ENCODE results near the gene SLC35F3. TPM values are rescaled to one million over a fixed set of nuclear protein-coding genes. Genes with fewer than 3 reads are reported as not detected.
"Not testable (repeated sequence)": the region's sequence is repeated elsewhere in the genome, so short reads cannot be mapped to it uniquely, and the experiment has no call there.

The SLC35F3 gene
- total RNA-seq, 3 donors from 2014 or later: 0.17 to 0.89 (median 0.20) TPM

- no peaks in the 10 kb centered on the region for H3K9me3 ChIP-seq
- H3K4me3 ChIP-seq: no peak overlapping the region
- no peaks in the 10 kb centered on the region for H3K4me1 ChIP-seq (ENCODE audit: low read depth)
- ATAC-seq (no peak), DNase-seq (no peak)
- TF ChIP-seq, protein P1, sequence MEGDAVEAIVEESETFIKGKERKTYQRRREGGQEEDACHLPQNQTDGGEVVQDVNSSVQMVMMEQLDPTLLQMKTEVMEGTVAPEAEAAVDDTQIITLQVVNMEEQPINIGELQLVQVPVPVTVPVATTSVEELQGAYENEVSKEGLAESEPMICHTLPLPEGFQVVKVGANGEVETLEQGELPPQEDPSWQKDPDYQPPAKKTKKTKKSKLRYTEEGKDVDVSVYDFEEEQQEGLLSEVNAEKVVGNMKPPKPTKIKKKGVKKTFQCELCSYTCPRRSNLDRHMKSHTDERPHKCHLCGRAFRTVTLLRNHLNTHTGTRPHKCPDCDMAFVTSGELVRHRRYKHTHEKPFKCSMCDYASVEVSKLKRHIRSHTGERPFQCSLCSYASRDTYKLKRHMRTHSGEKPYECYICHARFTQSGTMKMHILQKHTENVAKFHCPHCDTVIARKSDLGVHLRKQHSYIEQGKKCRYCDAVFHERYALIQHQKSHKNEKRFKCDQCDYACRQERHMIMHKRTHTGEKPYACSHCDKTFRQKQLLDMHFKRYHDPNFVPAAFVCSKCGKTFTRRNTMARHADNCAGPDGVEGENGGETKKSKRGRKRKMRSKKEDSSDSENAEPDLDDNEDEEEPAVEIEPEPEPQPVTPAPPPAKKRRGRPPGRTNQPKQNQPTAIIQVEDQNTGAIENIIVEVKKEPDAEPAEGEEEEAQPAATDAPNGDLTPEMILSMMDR (IDR thresholded peaks at IDR 0.05): no peak
- intact Hi-C loops (cut with DNase I, micrococcal nuclease): no loop called here
- no peaks in the 10 kb centered on the region for H3K36me3 ChIP-seq (ENCODE audit: low read depth)
Measured at GRCh38 chr1:234297668-234298067, 393.2 kb downstream of the SLC35F3 start.

GRCh38 chr1:234300096-234300495 lies 395.6 kb downstream of the SLC35F3 start:
- Histone ChIP-seq H3K36me3 (ENCODE audit: low read depth) (no peaks in the 10 kb centered on the region), H3K9me3 (no peaks in the 10 kb centered on the region), H3K4me1 (ENCODE audit: low read depth) (no peaks in the 10 kb centered on the region), H3K4me3 (no peak overlapping the region)
- TF ChIP-seq, protein P1 (IDR thresholded peaks at IDR 0.05): no peak
- ATAC-seq (no peak), DNase-seq (no peak)
- intact Hi-C loops (cut with DNase I, micrococcal nuclease): no loop called here

- H3K9me3 ChIP-seq; H3K4me1 ChIP-seq (ENCODE audit: low read depth); DNase-seq; ATAC-seq; H3K36me3 ChIP-seq (ENCODE audit: low read depth); H3K4me3 ChIP-seq; intact Hi-C loops (cut with DNase I, micrococcal nuclease): not testable (repeated sequence)
Measured at GRCh38 chr1:234301663-234302062, 397.2 kb downstream of the SLC35F3 start.

GRCh38 chr1:234302354-234302962 lies 398.0 kb downstream of the SLC35F3 start:
- no peak for ATAC-seq
- no peaks in the 10 kb centered on the region for H3K9me3 ChIP-seq
- DNase-seq: no peak
- no peak overlapping the region for H3K4me3 ChIP-seq
- no peaks in the 10 kb centered on the region for H3K36me3 ChIP-seq (ENCODE audit: low read depth)
- intact Hi-C loops (cut with DNase I, micrococcal nuclease): no loop called here
- TF ChIP-seq, protein P1 (IDR thresholded peaks at IDR 0.05): no peak
- H3K4me1 ChIP-seq (ENCODE audit: low read depth): no peaks in the 10 kb centered on the region

- intact Hi-C loops (cut with DNase I, micrococcal nuclease): no loop called here
- Histone ChIP-seq H3K9me3 (no peaks in the 10 kb centered on the region), H3K4me1 (ENCODE audit: low read depth) (no peaks in the 10 kb centered on the region), H3K36me3 (ENCODE audit: low read depth) (no peaks in the 10 kb centered on the region), H3K4me3 (no peak overlapping the region)
- no peak for ATAC-seq
- DNase-seq: no peak
- TF ChIP-seq, protein P1 (IDR thresholded peaks at IDR 0.05): no peak
Measured at GRCh38 chr1:234303231-234303630, 398.8 kb downstream of the SLC35F3 start.

DNA sequence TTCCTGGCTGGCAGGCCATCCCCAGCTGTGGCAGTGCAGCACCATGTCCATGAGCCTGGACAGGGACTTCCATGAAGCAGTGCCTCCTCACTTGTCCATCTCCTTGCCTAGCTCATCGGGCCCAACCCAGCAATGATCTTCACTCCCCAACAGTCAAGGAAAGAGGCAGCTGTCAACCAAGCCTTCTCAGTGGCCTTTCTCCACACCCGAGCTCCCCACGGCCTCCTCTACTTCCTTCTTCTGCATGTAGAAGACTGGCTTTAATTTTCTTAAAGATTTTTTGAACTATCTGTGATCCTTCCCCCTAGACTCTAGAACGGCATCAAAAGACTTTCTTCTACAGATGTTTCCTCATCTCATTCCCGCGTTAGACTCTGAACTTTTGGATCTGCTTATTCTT lies 403.2 kb downstream of the SLC35F3 start:
- Histone ChIP-seq H3K9me3 (no peaks in the 10 kb centered on the region), H3K4me3 (no peak overlapping the region), H3K4me1 (ENCODE audit: low read depth) (peaks cover 3% of the 10 kb centered on the region), H3K36me3 (ENCODE audit: low read depth) (no peaks in the 10 kb centered on the region)
- DNase-seq: no peak
- no peak for ATAC-seq
- intact Hi-C loops (cut with DNase I, micrococcal nuclease): no loop called here
- TF ChIP-seq, protein P1 (IDR thresholded peaks at IDR 0.05): no peak
